ENCODE results near the gene IL13RA1.
"Not testable (repeated sequence)": the region's sequence is repeated elsewhere in the genome, so short reads cannot be mapped to it uniquely, and the experiment has no call there.

Gene IL13RA1

DNA sequence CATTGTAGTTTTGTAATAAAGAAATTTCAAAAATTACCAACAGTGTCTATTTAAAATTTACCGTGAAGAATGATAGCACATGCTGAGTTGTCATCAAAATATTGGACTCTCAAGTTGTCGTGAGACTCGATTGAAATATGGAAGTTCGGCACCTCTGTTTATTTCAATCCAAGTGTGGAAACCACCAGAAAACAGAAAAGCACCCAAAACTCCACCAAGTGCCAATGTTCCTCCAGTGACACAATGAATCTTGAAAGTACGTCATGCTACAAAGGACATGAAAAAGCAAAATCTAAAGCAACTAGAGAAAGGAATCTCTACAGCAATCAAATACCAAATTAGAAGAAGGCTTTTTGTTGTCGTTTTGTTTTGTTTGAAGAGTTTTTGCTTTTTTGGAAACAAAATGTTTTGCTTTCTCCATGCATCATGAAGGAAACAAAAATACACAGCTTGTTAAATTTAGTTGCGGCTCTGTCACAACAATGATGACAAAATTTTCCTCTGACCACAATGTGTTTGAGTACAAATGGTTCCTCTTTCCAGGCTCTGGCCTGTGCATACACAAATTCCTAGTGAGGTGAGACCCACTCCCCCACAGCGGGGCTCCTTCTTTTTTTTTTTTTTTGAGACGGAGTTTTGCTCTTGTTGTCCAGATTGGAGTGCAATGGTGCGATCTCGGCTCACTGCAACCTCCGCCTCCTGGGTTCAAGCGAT is 9.6 kb upstream of the IL13RA1 start:
- in situ Hi-C loops (cut with HindIII; ENCODE audit: low pct_unique_long_range_greater_than_20kb, low sequenced_read_pairs): no loop called here
- DNase-seq (ENCODE audit: low read depth in 1 of 2, low spot score in 1 of 2): no peak
- TF ChIP-seq JUND (IDR thresholded peaks at IDR 0.05; ENCODE audit: low read depth): no peak

- no peak for DNase-seq (ENCODE audit: low read depth in 1 of 2, low spot score in 1 of 2)
- no peak for TF ChIP-seq JUND (IDR thresholded peaks at IDR 0.05; ENCODE audit: low read depth)
- in situ Hi-C loops (cut with HindIII; ENCODE audit: low pct_unique_long_range_greater_than_20kb, low sequenced_read_pairs): no loop called here
These were observed 8.7 kb upstream of the IL13RA1 start for GRCh38 chrX:118718737-118719136.

DNA sequence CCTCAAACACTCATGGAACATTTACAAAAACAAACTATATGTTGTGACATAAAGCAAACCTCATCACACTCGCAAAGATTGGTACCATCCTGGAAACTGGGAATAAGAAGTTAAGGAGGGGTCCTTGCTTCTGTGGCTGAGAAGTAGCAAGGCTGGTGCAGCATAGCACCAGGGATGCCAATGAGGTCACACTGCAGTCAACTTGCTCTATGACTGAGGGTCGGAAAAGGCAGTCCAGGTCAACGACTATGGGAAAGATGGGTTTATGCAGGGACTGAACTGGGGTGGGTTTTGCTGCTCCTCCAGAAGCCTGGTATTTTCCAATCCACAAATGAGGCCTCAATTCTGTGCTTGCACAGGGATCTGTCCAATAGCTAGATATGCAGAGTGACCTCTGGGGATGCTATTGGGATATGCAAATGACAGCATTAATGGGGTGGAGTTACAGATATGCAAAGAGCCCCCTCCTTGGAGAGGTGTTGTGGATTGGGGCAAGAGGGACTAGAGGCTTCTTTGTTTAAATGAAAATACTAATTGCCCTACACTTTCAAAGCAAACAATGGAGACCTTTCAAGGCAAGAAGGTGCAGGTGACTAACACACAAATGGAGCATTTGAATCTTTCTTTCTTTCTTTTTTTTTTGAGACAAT is 7.2 kb upstream of the IL13RA1 start:
- in situ Hi-C loops (cut with HindIII; ENCODE audit: low pct_unique_long_range_greater_than_20kb, low sequenced_read_pairs): no loop called here
- no peak for TF ChIP-seq JUND (IDR thresholded peaks at IDR 0.05; ENCODE audit: low read depth)
- DNase-seq (ENCODE audit: low read depth in 1 of 2, low spot score in 1 of 2): no peak

DNA sequence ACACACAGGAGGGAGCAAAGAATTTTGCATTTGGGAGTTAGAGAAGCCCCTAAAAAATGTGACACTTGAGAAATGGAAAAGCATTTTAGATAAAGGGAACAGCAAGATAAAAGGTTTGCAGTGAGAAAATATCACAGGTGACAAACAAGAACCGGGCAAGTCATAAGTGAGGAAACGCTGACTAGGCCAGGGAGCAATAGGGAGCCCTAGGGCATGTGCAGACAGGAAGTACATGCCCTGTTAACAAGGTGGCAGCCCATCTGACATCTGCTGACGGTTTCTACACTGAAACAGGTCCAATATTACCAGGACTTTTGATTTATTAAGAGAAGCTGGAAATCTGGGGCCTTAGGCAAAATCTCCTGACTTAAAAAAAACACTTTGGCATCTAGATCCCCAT is 4.0 kb upstream of the IL13RA1 start:
- in situ Hi-C loops (cut with HindIII; ENCODE audit: low pct_unique_long_range_greater_than_20kb, low sequenced_read_pairs): no loop called here
- TF ChIP-seq JUND (IDR thresholded peaks at IDR 0.05; ENCODE audit: low read depth): no peak
- no peak for DNase-seq (ENCODE audit: low read depth in 1 of 2, low spot score in 1 of 2)

DNA sequence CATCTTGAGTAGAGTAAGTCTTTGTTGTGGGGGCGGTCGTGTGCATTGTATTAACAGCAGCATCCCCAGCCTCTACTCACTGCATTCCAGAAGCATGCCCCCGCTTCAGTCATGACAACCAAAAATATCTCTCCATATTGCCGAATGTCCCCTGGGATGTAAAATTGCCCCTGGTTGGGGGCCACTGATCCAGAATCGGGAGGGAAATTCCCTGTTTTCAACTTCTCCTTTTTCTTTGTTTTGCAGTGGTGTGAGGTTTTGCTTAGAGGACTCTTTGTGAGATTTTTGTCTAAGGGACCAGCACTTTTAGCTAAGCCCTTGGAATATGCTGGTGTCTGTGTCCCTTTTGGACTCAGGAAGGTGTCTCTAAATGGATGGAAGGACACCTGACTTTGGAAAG is 3.0 kb upstream of the IL13RA1 start:
- TF ChIP-seq JUND (IDR thresholded peaks at IDR 0.05; ENCODE audit: low read depth): no peak
- in situ Hi-C loops (cut with HindIII; ENCODE audit: low pct_unique_long_range_greater_than_20kb, low sequenced_read_pairs): no loop called here
- DNase-seq (ENCODE audit: low read depth in 1 of 2, low spot score in 1 of 2): no peak

DNA sequence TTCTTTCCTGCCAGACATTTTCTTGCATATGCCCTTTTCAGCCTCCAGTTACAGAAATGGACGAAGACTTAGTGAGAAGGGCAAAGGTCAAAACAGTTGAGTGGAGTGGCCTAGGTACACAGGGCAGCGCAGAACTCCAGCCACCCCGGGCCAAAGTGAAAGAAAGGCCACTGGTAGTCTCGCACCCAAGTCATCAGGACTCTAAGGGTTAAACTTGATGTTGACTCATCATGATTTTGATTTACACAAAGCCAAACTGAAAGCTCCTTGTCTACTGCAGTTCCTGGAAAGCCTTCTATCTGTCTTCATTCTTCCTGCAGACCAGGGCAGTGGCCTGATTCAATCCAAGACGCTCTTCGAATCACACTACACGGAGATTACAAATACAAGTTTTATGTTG is 2.6 kb upstream of the IL13RA1 start:
- DNase-seq (ENCODE audit: low read depth in 1 of 2, low spot score in 1 of 2): no peak
- no peak for TF ChIP-seq JUND (IDR thresholded peaks at IDR 0.05; ENCODE audit: low read depth)
- in situ Hi-C loops (cut with HindIII; ENCODE audit: low pct_unique_long_range_greater_than_20kb, low sequenced_read_pairs): no loop called here

DNA sequence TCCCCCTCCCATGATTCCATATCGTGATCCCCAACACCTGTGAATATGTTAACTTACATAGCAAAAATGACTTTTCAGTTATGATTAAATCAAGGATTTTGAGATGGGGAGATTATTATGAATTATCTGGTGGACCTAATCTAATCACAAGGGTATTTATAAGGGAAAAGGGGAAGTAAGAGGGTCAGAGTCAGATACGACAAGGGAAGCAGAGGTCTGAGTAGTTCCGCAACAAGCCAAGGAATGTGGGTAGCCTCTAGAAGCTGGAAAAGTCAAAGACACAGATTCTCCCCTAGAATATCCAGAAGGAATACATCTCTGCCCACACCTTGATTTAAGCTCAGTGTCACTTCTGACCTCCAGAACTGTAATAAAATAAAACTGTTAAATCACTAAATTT is 1.0 kb upstream of the IL13RA1 start:
- TF ChIP-seq JUND (IDR thresholded peaks at IDR 0.05; ENCODE audit: low read depth): no peak
- no peak for DNase-seq (ENCODE audit: low read depth in 1 of 2, low spot score in 1 of 2)
- in situ Hi-C loops (cut with HindIII; ENCODE audit: low pct_unique_long_range_greater_than_20kb, low sequenced_read_pairs): no loop called here

- TF ChIP-seq JUND (IDR thresholded peaks at IDR 0.05; ENCODE audit: low read depth): no peak
- in situ Hi-C loops (cut with HindIII; ENCODE audit: low pct_unique_long_range_greater_than_20kb, low sequenced_read_pairs): no loop called here
- DNase-seq (ENCODE audit: low read depth in 1 of 2, low spot score in 1 of 2): peak in 1 of 2 experiments; percentile 13
These were observed 407 bp downstream of the IL13RA1 start for GRCh38 chrX:118727686-118728339.

DNA sequence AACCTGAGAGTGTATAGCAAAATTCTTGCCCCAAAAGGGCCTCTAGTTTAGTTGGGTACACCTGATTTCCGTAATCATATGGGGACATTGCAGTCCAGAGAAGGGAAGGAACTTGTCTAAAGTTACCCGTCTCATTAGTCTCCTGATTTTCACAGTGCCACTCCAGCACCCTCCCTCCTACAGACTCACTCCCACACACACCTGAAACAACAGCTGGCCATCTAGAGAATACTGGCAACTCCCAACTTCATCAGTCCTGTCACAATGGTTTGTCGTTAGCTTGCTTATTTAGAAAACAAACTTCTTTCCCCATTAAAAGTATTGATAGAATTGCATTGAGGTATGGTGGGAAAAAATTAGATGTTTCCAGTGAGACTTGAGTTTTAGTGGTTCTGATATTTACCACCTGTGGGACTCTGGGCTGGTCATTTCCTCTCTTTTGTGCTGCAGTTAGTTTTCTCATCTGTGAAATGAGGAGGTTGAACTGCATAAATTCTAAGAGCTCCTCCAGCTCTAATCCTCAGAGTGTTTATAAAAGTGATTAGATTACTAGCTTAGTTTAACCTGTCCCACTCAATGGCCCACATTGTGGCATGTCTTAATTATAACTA is 1.7 kb downstream of the IL13RA1 start:
- DNase-seq (ENCODE audit: low read depth in 1 of 2, low spot score in 1 of 2): no peak
- no peak for TF ChIP-seq JUND (IDR thresholded peaks at IDR 0.05; ENCODE audit: low read depth)
- in situ Hi-C loops (cut with HindIII; ENCODE audit: low pct_unique_long_range_greater_than_20kb, low sequenced_read_pairs): no loop called here

DNA sequence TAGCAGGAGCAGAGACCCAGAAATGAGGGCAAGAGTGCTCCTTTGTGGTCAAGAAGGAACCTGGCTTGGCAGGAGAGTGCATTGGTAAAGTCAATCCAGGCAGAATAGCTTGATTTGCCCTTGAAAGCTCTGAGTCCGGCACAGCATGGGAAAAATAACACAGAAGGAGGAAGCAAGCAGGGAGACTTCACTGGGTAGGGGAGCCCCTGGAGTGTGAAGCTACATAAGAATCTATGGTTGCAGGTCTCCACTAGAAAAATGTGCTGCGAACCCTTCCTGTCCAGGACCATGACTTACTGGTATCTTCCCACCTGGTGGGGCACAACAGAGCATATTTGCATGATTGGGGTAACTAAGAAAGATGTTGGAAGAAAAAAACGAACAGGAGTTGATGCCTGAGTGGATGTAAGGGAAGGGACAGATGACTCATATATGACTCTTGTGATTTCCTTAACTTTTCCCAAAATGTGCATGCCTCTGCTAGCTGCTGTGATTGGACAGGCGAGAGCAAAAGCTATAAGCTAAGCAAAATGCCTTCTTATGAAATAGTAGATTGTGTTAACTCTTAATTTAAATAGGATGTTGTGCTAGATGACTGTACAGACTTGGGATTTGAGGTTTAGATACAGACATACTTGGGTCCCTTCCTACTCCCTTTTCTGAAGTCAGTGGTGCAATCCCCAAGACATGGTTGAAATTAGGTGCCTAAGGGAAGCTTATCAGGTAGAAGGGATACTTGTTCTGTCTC is 3.3 kb downstream of the IL13RA1 start:
- DNase-seq (ENCODE audit: low read depth in 1 of 2, low spot score in 1 of 2): no peak
- TF ChIP-seq JUND (IDR thresholded peaks at IDR 0.05; ENCODE audit: low read depth): no peak
- in situ Hi-C loops (cut with HindIII; ENCODE audit: low pct_unique_long_range_greater_than_20kb, low sequenced_read_pairs): no loop called here

DNA sequence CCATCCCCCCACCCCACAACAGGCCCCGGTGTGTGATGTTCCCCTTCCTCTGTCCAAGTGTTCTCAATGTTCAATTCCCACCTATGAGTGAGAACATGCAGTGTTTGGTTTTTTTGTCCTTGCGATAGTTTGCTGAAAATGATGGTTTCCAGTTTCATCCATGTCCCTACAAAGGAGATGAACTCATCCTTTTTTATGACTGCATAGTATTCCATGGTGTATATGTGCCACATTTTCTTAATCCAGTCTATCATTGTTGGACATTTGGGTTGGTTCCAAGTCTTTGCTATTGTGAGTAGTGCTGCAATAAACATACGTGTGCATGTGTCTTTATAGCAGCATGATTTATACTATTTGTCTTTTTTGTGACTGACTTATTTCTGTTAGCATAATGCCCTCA is 5.1 kb downstream of the IL13RA1 start:
- in situ Hi-C loops (cut with HindIII; ENCODE audit: low pct_unique_long_range_greater_than_20kb, low sequenced_read_pairs); DNase-seq (ENCODE audit: low read depth in 1 of 2, low spot score in 1 of 2): not testable (repeated sequence)

GRCh38 chrX:118734909-118735308 is 7.5 kb downstream of the IL13RA1 start:
- TF ChIP-seq JUND (IDR thresholded peaks at IDR 0.05; ENCODE audit: low read depth): no peak
- in situ Hi-C loops (cut with HindIII; ENCODE audit: low pct_unique_long_range_greater_than_20kb, low sequenced_read_pairs): no loop called here
- DNase-seq (ENCODE audit: low read depth in 1 of 2, low spot score in 1 of 2): no peak
